Activated T-helper 17 cell treated with anti-CD3 and anti-CD28 coated beads, Interleukin-2, amount 50 U/mL, for 72 hours (primary cell): ENCODE results near the gene ELAVL3. TPM values are rescaled to one million over a fixed set of nuclear protein-coding genes. Genes with fewer than 3 reads are reported as not detected.

Source experiments
- ATAC-seq: fragments of 150-1000 bp; cut with Tn5 transposase; replicated peaks from 2 replicates; pipeline ENCODE4 v1.10.0; 2021; ENCODE audit warnings: mild to moderate bottlenecking, moderate library complexity
- H3K27ac Mint-ChIP-seq: one replicate; pipeline ENCODE4 v1.8.0; 2022; ENCODE audit warnings: mixed read lengths
- H3K27me3 Mint-ChIP-seq: one replicate; pipeline ENCODE4 v1.8.0; 2022; ENCODE audit warnings: mixed read lengths
- H3K36me3 Mint-ChIP-seq: one replicate; pipeline ENCODE4 v1.8.0; 2022; ENCODE audit warnings: low read depth, mild to moderate bottlenecking, mixed read lengths
- H3K4me1 Mint-ChIP-seq: one replicate; pipeline ENCODE4 v1.8.0; 2022; ENCODE audit warnings: mixed read lengths
- H3K4me3 Mint-ChIP-seq: one replicate; pipeline ENCODE4 v1.8.0; 2022; ENCODE audit warnings: mild to moderate bottlenecking, mixed read lengths
- H3K9me3 Mint-ChIP-seq: one replicate; pipeline ENCODE4 v1.8.0; 2022; ENCODE audit warnings: mixed read lengths
- total RNA-seq, 2 donors: library from RNA; stranded (reverse); gene quantifications; one replicate each; pipeline ENCODE4 v1.2.3, GENCODE V29; 2022

ELAVL3 gene
- total RNA-seq, 2 donors from 2014 or later, result 0.45 TPM; not detected in 1

- no peak for ATAC-seq
Observed at GRCh38 chr19:11499220-11499726, 18.4 kb upstream of the ELAVL3 start.

GRCh38 chr19:11496391-11497163 is 15.7 kb upstream of the ELAVL3 start:
- H3K4me3 Mint-ChIP-seq, result no peak overlapping the region
- peaks cover 51% of the 10 kb centered on the region for H3K36me3 Mint-ChIP-seq
- no peaks in the 10 kb centered on the region for H3K27me3 Mint-ChIP-seq
- peaks cover 7% of the 10 kb centered on the region for H3K4me1 Mint-ChIP-seq
- peak; percentile 83 for ATAC-seq
- H3K9me3 Mint-ChIP-seq, result no peaks in the 10 kb centered on the region
- H3K27ac Mint-ChIP-seq, result no peak overlapping the region

More at GRCh38 chr19:11499220-11499726, 18.4 kb upstream of the ELAVL3 start:
- peaks cover 28% of the 10 kb centered on the region for H3K36me3 Mint-ChIP-seq
- peaks cover 7% of the 10 kb centered on the region for H3K4me1 Mint-ChIP-seq
- no peak overlapping the region for H3K4me3 Mint-ChIP-seq
- H3K27ac Mint-ChIP-seq, result no peak overlapping the region
- no peaks in the 10 kb centered on the region for H3K27me3 Mint-ChIP-seq
- no peaks in the 10 kb centered on the region for H3K9me3 Mint-ChIP-seq

DNA sequence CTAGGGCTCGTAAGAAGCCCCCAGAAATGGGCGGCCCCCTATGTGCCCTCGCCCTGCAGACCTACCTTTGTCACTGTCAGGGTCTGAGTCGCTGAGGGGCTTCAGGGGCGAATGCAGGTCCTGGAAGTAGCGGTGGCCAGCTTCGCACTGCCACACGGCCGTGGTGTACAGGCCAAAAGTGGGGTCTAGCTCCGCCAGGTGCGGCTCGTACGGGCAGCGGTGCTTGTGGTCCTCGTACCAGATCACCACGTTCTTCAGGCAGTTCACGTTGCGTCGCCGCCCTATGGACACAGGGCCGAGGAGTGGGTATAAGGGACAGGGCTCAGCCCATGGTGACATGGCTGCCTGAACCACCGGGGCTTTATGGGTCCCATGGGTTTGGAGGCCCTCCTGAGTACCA is 15.0 kb upstream of the ELAVL3 start:
- no peak overlapping the region for H3K27ac Mint-ChIP-seq
- ATAC-seq, result no peak
- no peak overlapping the region for H3K4me3 Mint-ChIP-seq
- no peaks in the 10 kb centered on the region for H3K27me3 Mint-ChIP-seq
- H3K36me3 Mint-ChIP-seq, result peaks cover 48% of the 10 kb centered on the region
- H3K4me1 Mint-ChIP-seq, result peaks cover 4% of the 10 kb centered on the region
- no peaks in the 10 kb centered on the region for H3K9me3 Mint-ChIP-seq

- Mint-ChIP-seq H3K27ac (no peak overlapping the region), H3K4me1 (peaks cover 4% of the 10 kb centered on the region), H3K36me3 (peaks cover 49% of the 10 kb centered on the region), H3K9me3 (no peaks in the 10 kb centered on the region), H3K4me3 (no peak overlapping the region), H3K27me3 (no peaks in the 10 kb centered on the region)
- no peak for ATAC-seq
Observed at GRCh38 chr19:11495481-11495880, 14.6 kb upstream of the ELAVL3 start.

- Mint-ChIP-seq H3K4me1 (peaks cover 4% of the 10 kb centered on the region), H3K4me3 (no peak overlapping the region), H3K27ac (no peak overlapping the region), H3K36me3 (peaks cover 56% of the 10 kb centered on the region), H3K9me3 (no peaks in the 10 kb centered on the region), H3K27me3 (no peaks in the 10 kb centered on the region)
- ATAC-seq, result no peak
Observed at GRCh38 chr19:11494634-11495285, 13.9 kb upstream of the ELAVL3 start.

DNA sequence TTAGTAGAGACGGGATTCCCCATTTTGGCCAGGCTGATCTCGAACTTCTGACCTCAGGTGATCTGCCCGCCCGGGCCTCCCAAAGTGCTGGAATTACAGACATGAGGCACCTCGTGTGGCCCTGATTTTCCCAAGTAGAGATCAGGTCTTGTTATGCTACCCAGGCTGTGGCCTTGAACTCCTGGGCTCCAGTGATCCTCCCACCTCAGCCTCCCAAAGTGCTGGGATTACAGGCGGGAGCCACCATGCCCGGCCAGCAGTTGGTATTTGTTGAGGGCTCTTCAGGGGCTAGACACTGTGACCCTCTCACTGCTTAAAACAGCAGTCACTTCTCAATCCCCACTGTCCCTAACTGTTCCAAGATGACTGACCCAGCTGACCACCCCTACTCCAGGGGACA is 8.5 kb upstream of the ELAVL3 start:
- Mint-ChIP-seq H3K36me3 (peaks cover 62% of the 10 kb centered on the region), H3K27ac (no peak overlapping the region), H3K27me3 (no peaks in the 10 kb centered on the region), H3K4me1 (peaks cover 7% of the 10 kb centered on the region), H3K4me3 (no peak overlapping the region), H3K9me3 (no peaks in the 10 kb centered on the region)
- ATAC-seq, result no peak

DNA sequence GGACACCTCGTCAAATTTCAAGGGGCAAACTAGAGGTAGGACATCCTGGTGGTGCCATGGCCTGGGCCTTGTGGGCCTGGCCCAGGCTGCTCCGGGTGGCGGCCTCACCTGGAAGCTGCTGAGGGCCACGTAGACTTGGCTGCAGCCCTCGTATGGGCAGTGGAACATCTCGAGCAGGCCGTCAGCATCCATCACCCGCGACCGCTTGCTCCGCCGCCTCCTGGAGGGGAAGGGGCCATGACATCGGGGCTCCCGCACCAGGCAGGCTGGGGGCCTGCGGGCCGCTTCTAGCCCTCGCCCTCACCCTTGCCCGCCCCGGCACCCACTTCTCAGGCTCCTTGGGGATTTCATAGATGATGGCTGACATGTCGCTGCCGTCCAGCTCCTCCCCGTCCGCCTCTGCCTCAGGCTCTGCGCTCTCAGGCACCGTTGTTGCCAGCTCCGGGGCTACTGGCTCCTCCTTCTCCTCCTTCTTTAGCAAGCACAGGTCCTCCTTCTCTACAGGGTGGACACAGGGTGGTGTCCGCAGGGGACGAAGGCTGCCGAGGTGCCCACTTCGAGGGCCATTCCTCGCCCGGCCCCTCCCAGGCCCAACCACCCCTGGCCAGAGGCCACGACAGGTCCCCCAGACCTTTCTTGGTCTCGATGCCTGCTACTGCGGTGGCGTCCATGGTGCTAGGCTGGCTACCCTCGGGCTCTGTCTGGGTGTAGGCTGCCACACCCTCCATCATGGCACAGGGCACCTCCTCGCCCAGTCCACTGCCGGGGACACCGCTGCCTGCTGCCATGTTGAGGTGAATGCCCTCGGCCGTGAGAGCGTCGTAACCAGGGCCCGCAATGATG is 6.0 kb upstream of the ELAVL3 start:
- Mint-ChIP-seq H3K4me3 (no peak overlapping the region), H3K9me3 (no peaks in the 10 kb centered on the region), H3K36me3 (peaks cover 52% of the 10 kb centered on the region), H3K27ac (no peak overlapping the region), H3K4me1 (peaks cover 7% of the 10 kb centered on the region), H3K27me3 (no peaks in the 10 kb centered on the region)
- ATAC-seq, result no peak

DNA sequence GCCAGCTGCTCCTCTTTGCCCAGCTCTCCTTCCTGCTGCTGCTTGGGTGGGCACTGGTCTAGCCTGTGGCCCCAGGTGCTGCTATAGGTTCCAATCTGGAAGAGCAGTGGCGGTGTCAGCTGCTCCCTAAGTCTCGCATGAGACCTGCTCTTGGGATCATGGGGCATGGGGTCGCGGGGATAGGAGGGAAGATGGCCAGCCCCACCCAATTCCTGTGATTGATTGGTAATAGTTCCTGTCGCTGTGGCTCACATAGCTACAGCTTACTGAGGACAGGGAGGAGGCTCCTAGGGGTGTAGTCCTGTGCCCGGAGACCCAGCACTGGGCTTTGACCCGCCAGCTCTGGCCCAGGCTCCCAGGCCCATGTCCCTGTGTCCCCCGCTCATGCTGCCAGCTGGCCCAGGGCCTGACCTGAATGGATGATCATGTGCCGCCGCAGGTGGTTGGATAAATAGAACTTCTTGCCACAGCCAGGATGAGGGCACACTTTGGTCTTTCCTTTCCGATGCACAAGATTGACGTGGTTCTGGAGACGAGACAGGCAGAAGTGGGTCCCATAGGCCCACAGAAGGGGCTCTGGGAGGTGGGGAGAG is 4.5 kb upstream of the ELAVL3 start:
- peak overlapping the region; percentile 47 for H3K27ac Mint-ChIP-seq
- ATAC-seq, result no peak
- peaks cover 9% of the 10 kb centered on the region for H3K27me3 Mint-ChIP-seq
- H3K4me3 Mint-ChIP-seq, result no peak overlapping the region
- no peaks in the 10 kb centered on the region for H3K9me3 Mint-ChIP-seq
- H3K4me1 Mint-ChIP-seq, result peaks cover 7% of the 10 kb centered on the region
- peaks cover 39% of the 10 kb centered on the region for H3K36me3 Mint-ChIP-seq

DNA sequence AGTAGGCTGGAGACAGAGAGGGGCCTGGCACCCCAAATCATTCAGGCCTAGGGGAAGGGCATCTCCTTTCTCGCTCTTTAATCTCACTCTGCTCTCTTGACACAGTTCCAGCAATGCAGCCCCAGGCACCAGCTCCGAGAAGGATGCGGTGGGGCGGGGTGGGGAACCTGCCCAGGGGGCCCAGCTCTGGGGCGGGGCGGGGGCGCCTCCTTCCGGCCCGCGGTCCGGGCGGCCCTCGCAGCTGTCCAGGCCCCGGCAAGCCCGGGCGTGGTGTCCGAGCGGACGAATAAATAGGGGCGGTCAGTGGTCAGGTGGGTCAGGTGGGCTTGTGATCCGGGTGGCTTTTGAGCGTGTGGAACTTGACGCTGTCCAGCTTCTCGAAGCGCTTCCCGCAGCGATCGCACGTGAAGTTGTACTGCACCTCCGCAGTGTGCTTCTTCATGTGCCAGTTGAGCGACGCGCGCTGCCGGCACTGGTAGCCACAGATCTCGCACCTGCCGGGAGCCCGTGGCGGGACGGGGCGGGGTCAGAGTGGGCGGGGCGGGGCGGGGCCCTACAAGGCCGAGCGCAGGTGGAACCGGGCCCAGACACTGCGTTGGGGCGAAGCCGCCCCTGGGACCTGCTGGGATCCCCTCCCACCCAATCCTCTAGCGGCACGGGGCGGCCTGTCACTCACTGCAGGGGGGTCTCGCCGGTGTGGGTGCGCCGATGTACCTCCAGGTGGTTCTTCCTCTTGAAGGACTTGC is 2.7 kb upstream of the ELAVL3 start:
- Mint-ChIP-seq H3K27me3 (peaks cover 16% of the 10 kb centered on the region), H3K27ac (peak overlapping the region; percentile 82), H3K9me3 (no peaks in the 10 kb centered on the region)

GRCh38 chr19:11482384-11483050 is 1.7 kb upstream of the ELAVL3 start:
- ATAC-seq, result peak; percentile 82
- Mint-ChIP-seq H3K4me1 (peaks cover 14% of the 10 kb centered on the region), H3K36me3 (peaks cover 25% of the 10 kb centered on the region), H3K27me3 (peaks cover 19% of the 10 kb centered on the region), H3K4me3 (peak overlapping the region; percentile 78), H3K27ac (peak overlapping the region; percentile 82), H3K9me3 (no peaks in the 10 kb centered on the region)

More for the DNA sequence above, 2.7 kb upstream of the ELAVL3 start:
- no peak for ATAC-seq
- peaks cover 27% of the 10 kb centered on the region for H3K36me3 Mint-ChIP-seq
- H3K4me3 Mint-ChIP-seq, result peak overlapping the region; percentile 78
- peaks cover 13% of the 10 kb centered on the region for H3K4me1 Mint-ChIP-seq

DNA sequence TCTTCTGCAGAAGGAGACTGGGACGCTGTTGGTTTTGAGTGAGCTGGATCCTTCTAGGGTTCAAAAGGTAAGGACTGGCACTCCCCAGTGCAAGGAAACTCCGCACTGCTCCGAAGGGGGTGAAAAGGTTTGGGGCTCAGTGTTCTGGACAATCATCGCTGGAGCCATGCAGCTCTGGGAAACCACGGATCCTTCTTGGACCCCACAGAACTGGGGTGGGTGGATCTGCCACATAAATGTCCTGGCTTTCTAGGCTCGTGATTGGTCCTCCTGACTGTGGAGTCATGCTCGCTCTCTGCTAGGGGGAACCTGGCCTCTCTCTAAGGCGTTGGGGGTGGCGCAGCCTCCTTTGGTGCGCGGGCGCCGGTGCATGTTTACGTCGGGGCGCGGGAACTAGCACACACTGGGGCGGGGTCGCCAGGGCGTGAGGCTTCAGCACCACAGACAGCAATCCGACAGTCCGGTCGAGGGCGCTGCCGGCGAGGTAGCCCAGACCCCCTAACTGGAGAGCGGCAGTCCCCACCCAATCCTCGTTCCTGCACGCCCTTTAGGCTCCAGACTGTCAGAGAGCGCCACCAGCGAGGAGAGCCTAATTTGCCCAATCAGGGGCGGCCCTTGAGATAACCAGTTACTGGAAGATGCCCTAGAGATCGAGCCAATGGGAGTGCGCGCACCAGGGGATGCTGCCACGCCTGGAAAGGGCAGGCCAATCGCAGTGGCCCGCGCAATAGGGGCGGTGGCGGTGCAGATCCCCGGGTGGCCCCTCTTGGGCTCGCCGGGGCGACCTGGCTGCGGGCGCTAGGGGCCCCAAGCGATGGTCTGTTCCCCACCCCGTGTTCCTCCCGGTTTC is 913 bp upstream of the ELAVL3 start:
- H3K9me3 Mint-ChIP-seq, result no peaks in the 10 kb centered on the region
- peaks cover 19% of the 10 kb centered on the region for H3K27me3 Mint-ChIP-seq
- ATAC-seq, result peak; percentile 88
- H3K27ac Mint-ChIP-seq, result peak overlapping the region; percentile 82
- H3K4me1 Mint-ChIP-seq, result peaks cover 14% of the 10 kb centered on the region
- H3K36me3 Mint-ChIP-seq, result peaks cover 19% of the 10 kb centered on the region
- peak overlapping the region; percentile 78 for H3K4me3 Mint-ChIP-seq

DNA sequence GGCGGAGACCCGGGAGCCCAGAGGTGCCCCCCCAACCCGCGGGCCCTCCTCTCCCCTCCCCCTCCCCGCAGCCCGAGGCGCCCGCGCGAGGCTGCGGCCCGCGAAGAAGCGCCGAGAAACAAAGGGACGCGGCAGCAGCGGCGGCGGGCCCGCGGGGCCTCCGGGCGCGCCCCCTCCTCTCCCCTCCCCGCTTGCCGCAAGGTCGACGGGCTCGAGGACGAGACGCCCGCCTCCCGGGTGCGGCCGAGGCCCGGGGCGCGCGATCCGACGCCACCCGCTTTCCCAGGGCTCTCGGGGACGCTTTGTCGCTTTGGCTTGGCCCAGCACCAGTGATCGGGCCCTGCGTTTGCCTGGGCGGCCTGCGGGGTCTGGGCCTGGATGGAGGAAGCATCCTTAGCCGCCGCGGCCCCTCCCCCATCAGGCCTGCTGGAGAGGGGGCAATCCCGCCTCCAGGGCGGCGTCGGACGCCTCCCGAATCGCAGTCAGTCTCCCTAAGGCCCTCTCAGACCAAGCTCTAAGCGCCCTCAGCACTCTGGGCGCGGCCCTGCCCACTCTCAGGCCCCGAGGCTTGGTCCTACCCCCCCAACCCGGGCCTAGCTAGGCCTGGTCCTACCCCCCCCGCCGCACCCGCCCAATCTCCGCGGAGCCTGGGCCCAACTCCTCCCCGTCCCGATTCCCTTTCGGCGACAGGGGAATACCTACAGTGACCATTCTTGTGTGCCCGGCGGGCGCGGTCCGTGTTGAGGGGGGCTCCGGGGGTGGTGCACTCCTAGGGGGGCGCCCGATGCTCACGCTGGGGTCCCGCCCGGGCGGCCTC is 740 bp downstream of the ELAVL3 start:
- Mint-ChIP-seq H3K9me3 (no peaks in the 10 kb centered on the region), H3K4me1 (peaks cover 9% of the 10 kb centered on the region), H3K4me3 (no peak overlapping the region), H3K27me3 (peaks cover 19% of the 10 kb centered on the region), H3K36me3 (peaks cover 16% of the 10 kb centered on the region), H3K27ac (no peak overlapping the region)
- ATAC-seq, result no peak
